Glomerular visceral epithelial cell (primary cell): ENCODE results near the gene OR6C2.
"Not testable (repeated sequence)": the region's sequence is repeated elsewhere in the genome, so short reads cannot be mapped to it uniquely, and the experiment has no call there.

Experiments
- DNase-seq: peaks from one replicate; pipeline ENCODE4 v3.0.0-alpha.2; 2016; ENCODE audit errors: extremely low spot score

The OR6C2 gene

GRCh38 chr12:55443776-55444175 lies at the start of gene OR6C2:
Gene OR6C2, plus strand, starts transcription at chr12:55444076. Its CDS starts 8,138 bp downstream, at chr12:55452214.
- DNase-seq = no peak

- no peak for DNase-seq
Observed at GRCh38 chr12:55396326-55396725, 47.5 kb upstream of the OR6C2 start.

GRCh38 chr12:55400229-55400628 lies 43.6 kb upstream of the OR6C2 start, which contains the start of gene OR6C65:
Gene OR6C65, plus strand, starts transcription at chr12:55400529. Its CDS starts 0 bp downstream, at chr12:55400529.
- no peak for DNase-seq

GRCh38 chr12:55407866-55408265 lies 36.0 kb upstream of the OR6C2 start:
- no peak for DNase-seq

- DNase-seq = not testable (repeated sequence)
Observed at GRCh38 chr12:55409133-55409532, 34.7 kb upstream of the OR6C2 start.

GRCh38 chr12:55412138-55412537 lies 31.7 kb upstream of the OR6C2 start:
- DNase-seq = not testable (repeated sequence)

- not testable (repeated sequence) for DNase-seq
Observed at GRCh38 chr12:55413498-55414388, 30.1 kb upstream of the OR6C2 start.

GRCh38 chr12:55414396-55414823 lies 29.5 kb upstream of the OR6C2 start:
- DNase-seq = not testable (repeated sequence)

- not testable (repeated sequence) for DNase-seq
Observed at GRCh38 chr12:55414889-55415288, 29.0 kb upstream of the OR6C2 start.

GRCh38 chr12:55416961-55417360 lies 26.9 kb upstream of the OR6C2 start:
- no peak for DNase-seq

GRCh38 chr12:55420307-55420962 lies 23.4 kb upstream of the OR6C2 start:
- DNase-seq = no peak

GRCh38 chr12:55425954-55426353 lies 17.9 kb upstream of the OR6C2 start, which contains the start of gene OR6C76:
Gene OR6C76, plus strand, starts transcription at chr12:55426254. Its CDS starts 0 bp downstream, at chr12:55426254.
- no peak for DNase-seq

- DNase-seq = no peak
Observed at GRCh38 chr12:55428331-55429243, 15.3 kb upstream of the OR6C2 start.

GRCh38 chr12:55441233-55441632 lies 2.6 kb upstream of the OR6C2 start:
- not testable (repeated sequence) for DNase-seq

GRCh38 chr12:55445357-55445756 lies 1.5 kb downstream of the OR6C2 start:
- DNase-seq = no peak

- no peak for DNase-seq
Observed at GRCh38 chr12:55446326-55446725, 2.5 kb downstream of the OR6C2 start.

- no peak for DNase-seq
Observed at GRCh38 chr12:55448825-55449224, 4.9 kb downstream of the OR6C2 start.

- not testable (repeated sequence) for DNase-seq
Observed at GRCh38 chr12:55464926-55465325, 21.1 kb downstream of the OR6C2 start.

GRCh38 chr12:55467836-55468235 lies 24.0 kb downstream of the OR6C2 start:
- DNase-seq = no peak

- DNase-seq = no peak
Observed at GRCh38 chr12:55469291-55469690, 25.4 kb downstream of the OR6C2 start.

GRCh38 chr12:55470088-55470829 lies 26.4 kb downstream of the OR6C2 start, which contains the start of gene OR6C70:
Gene OR6C70, minus strand, starts transcription at chr12:55470138. Its CDS starts 0 bp downstream, at chr12:55470138.
- no peak for DNase-seq
